Stimulated activated CD8-positive, alpha-beta memory T cell treated with anti-CD3 and anti-CD28 coated beads, Interleukin-2, amount 100 ng/mL, for 48 hours (primary cell): ENCODE measurements around the gene SERPINI2.

Source experiments
- DNase-seq, 2 donors: peaks; one replicate each; pipeline ENCODE4 v3.0.0-alpha.2; 2020; ENCODE audit warnings: low read depth in 2 of 2

Gene SERPINI2

GRCh38 chr3:167473863-167474262 lies at the start of gene SERPINI2:
TSS of gene SERPINI2 (minus strand) at chr3:167474042. CDS start at chr3:167471834, 2,208 bp downstream.
- no peak for DNase-seq

GRCh38 chr3:167521006-167521355 lies 47.1 kb upstream of the SERPINI2 start:
- no peak for DNase-seq

- no peak for DNase-seq
These were observed 46.6 kb upstream of the SERPINI2 start for GRCh38 chr3:167520266-167521005.

GRCh38 chr3:167507954-167508353 lies 34.1 kb upstream of the SERPINI2 start:
- DNase-seq: no peak

- DNase-seq: no peak
These were observed 28.6 kb upstream of the SERPINI2 start for GRCh38 chr3:167502401-167502800.

- DNase-seq: no peak
These were observed 28.1 kb upstream of the SERPINI2 start for GRCh38 chr3:167501941-167502340.

- no peak for DNase-seq
These were observed 24.1 kb upstream of the SERPINI2 start for GRCh38 chr3:167497903-167498302.

GRCh38 chr3:167493244-167493643 lies 19.4 kb upstream of the SERPINI2 start:
- DNase-seq: no peak

GRCh38 chr3:167491621-167492020 lies 17.8 kb upstream of the SERPINI2 start:
- DNase-seq: no peak

GRCh38 chr3:167489571-167489970 lies 15.7 kb upstream of the SERPINI2 start:
- DNase-seq: no peak

- no peak for DNase-seq
These were observed 13.7 kb upstream of the SERPINI2 start for GRCh38 chr3:167487556-167487955.

- DNase-seq: no peak
These were observed 10.7 kb upstream of the SERPINI2 start for GRCh38 chr3:167484551-167484950.

GRCh38 chr3:167483708-167484475 lies 10.1 kb upstream of the SERPINI2 start:
- DNase-seq: no peak

- DNase-seq: no peak
These were observed 7.3 kb upstream of the SERPINI2 start for GRCh38 chr3:167481164-167481563.

GRCh38 chr3:167480748-167481147 lies 6.9 kb upstream of the SERPINI2 start:
- DNase-seq: no peak

- DNase-seq: no peak
These were observed 4.5 kb downstream of the SERPINI2 start for GRCh38 chr3:167469381-167469780.

GRCh38 chr3:167467848-167468611 lies 5.8 kb downstream of the SERPINI2 start:
- no peak for DNase-seq

GRCh38 chr3:167466966-167467365 lies 6.9 kb downstream of the SERPINI2 start:
- DNase-seq: no peak

- no peak for DNase-seq
These were observed 17.6 kb downstream of the SERPINI2 start for GRCh38 chr3:167456157-167456799.

GRCh38 chr3:167453815-167454214 lies 20.0 kb downstream of the SERPINI2 start:
- no peak for DNase-seq

- DNase-seq: no peak
These were observed 22.6 kb downstream of the SERPINI2 start for GRCh38 chr3:167451282-167451681.

- DNase-seq: no peak
These were observed 23.2 kb downstream of the SERPINI2 start for GRCh38 chr3:167450675-167451074.
